Measurements from ENCODE around the gene OLIG1. TPM values are rescaled to one million over a fixed set of nuclear protein-coding genes. Genes with fewer than 3 reads are reported as not detected.

OLIG1 gene
- total RNA-seq, 4 donors from 2014 or later = 0.42 TPM; not detected in 3

GRCh38 chr21:33089395-33090119 lies 19.6 kb downstream of the OLIG1 start:
- Histone ChIP-seq H3K9me3 (no peaks in the 10 kb centered on the region), H3K4me3 (no peak overlapping the region), H3K27ac (no peak overlapping the region), H3K4me1 (no peaks in the 10 kb centered on the region), H3K27me3 (peaks cover 9% of the 10 kb centered on the region), H3K36me3 (no peaks in the 10 kb centered on the region)
- TF ChIP-seq POLR2AphosphoS5 (IDR thresholded peaks at IDR 0.05) = no peak
- no peak for TF ChIP-seq CTCF (IDR thresholded peaks at IDR 0.05)
- TF ChIP-seq EP300 (IDR thresholded peaks at IDR 0.05) = no peak
- no peak for TF ChIP-seq POLR2A (IDR thresholded peaks at IDR 0.05)
- no peak for DNase-seq (ENCODE audit: low spot score in 2 of 2)
- 88% methylated on average over 4 of the region's 4 CpGs for WGBS

- WGBS = 27% methylated on average over 5 of the region's 5 CpGs
These were observed 26.5 kb downstream of the OLIG1 start for GRCh38 chr21:33096426-33096825.

GRCh38 chr21:33099131-33099530 lies 29.2 kb downstream of the OLIG1 start:
- H3K27me3 ChIP-seq = peaks cover 19% of the 10 kb centered on the region
- DNase-seq (ENCODE audit: low spot score in 2 of 2) = no peak
- TF ChIP-seq POLR2AphosphoS5 (IDR thresholded peaks at IDR 0.05) (no peak), POLR2A (IDR thresholded peaks at IDR 0.05) (no peak), CTCF (IDR thresholded peaks at IDR 0.05) (no peak), EP300 (IDR thresholded peaks at IDR 0.05) (no peak)
- WGBS = 89% methylated on average over 7 of the region's 7 CpGs
- no peak overlapping the region for H3K27ac ChIP-seq
- H3K9me3 ChIP-seq = no peaks in the 10 kb centered on the region
- H3K4me3 ChIP-seq = no peak overlapping the region
- no peaks in the 10 kb centered on the region for H3K36me3 ChIP-seq
- H3K4me1 ChIP-seq = no peaks in the 10 kb centered on the region

More at GRCh38 chr21:33096426-33096825, 26.5 kb downstream of the OLIG1 start:
- Histone ChIP-seq H3K4me3 (no peak overlapping the region), H3K36me3 (no peaks in the 10 kb centered on the region), H3K27ac (no peak overlapping the region), H3K4me1 (no peaks in the 10 kb centered on the region), H3K9me3 (no peaks in the 10 kb centered on the region), H3K27me3 (peaks cover 5% of the 10 kb centered on the region)
- DNase-seq (ENCODE audit: low spot score in 2 of 2) = no peak
- no peak for TF ChIP-seq EP300 (IDR thresholded peaks at IDR 0.05)
- no peak for TF ChIP-seq POLR2A (IDR thresholded peaks at IDR 0.05)
- TF ChIP-seq CTCF (IDR thresholded peaks at IDR 0.05) = no peak
- TF ChIP-seq POLR2AphosphoS5 (IDR thresholded peaks at IDR 0.05) = no peak

- Histone ChIP-seq H3K4me1 (no peaks in the 10 kb centered on the region), H3K4me3 (no peak overlapping the region), H3K27ac (no peak overlapping the region), H3K27me3 (peaks cover 40% of the 10 kb centered on the region), H3K9me3 (no peaks in the 10 kb centered on the region), H3K36me3 (no peaks in the 10 kb centered on the region)
- DNase-seq (ENCODE audit: low spot score in 2 of 2) = no peak
- TF ChIP-seq POLR2AphosphoS5 (IDR thresholded peaks at IDR 0.05) (no peak), POLR2A (IDR thresholded peaks at IDR 0.05) (no peak), CTCF (IDR thresholded peaks at IDR 0.05) (no peak), EP300 (IDR thresholded peaks at IDR 0.05) (no peak)
- WGBS = 59% methylated on average over 15 of the region's 30 CpGs
These were observed 31.5 kb downstream of the OLIG1 start for GRCh38 chr21:33101300-33101911.

- no peak overlapping the region for H3K27ac ChIP-seq
- 21% methylated on average over 2 of the region's 2 CpGs for WGBS
- H3K27me3 ChIP-seq = peaks cover 66% of the 10 kb centered on the region
- H3K9me3 ChIP-seq = no peaks in the 10 kb centered on the region
- no peak for TF ChIP-seq POLR2A (IDR thresholded peaks at IDR 0.05)
- TF ChIP-seq EP300 (IDR thresholded peaks at IDR 0.05) = no peak
- no peak for TF ChIP-seq CTCF (IDR thresholded peaks at IDR 0.05)
- no peak for TF ChIP-seq POLR2AphosphoS5 (IDR thresholded peaks at IDR 0.05)
- H3K4me3 ChIP-seq = no peak overlapping the region
- no peaks in the 10 kb centered on the region for H3K36me3 ChIP-seq
- no peak for DNase-seq (ENCODE audit: low spot score in 2 of 2)
- H3K4me1 ChIP-seq = peaks cover 9% of the 10 kb centered on the region
These were observed 35.1 kb downstream of the OLIG1 start for GRCh38 chr21:33105088-33105487.
